ENCODE data around the gene CHST11.

- no peak for TF ChIP-seq EZH2phosphoT487 (IDR thresholded peaks at IDR 0.05)
- TF ChIP-seq, protein P1, sequence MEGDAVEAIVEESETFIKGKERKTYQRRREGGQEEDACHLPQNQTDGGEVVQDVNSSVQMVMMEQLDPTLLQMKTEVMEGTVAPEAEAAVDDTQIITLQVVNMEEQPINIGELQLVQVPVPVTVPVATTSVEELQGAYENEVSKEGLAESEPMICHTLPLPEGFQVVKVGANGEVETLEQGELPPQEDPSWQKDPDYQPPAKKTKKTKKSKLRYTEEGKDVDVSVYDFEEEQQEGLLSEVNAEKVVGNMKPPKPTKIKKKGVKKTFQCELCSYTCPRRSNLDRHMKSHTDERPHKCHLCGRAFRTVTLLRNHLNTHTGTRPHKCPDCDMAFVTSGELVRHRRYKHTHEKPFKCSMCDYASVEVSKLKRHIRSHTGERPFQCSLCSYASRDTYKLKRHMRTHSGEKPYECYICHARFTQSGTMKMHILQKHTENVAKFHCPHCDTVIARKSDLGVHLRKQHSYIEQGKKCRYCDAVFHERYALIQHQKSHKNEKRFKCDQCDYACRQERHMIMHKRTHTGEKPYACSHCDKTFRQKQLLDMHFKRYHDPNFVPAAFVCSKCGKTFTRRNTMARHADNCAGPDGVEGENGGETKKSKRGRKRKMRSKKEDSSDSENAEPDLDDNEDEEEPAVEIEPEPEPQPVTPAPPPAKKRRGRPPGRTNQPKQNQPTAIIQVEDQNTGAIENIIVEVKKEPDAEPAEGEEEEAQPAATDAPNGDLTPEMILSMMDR (IDR thresholded peaks at IDR 0.05) = peak; percentile 83
- no peak for TF ChIP-seq EZH2 (IDR thresholded peaks at IDR 0.05)
Measured at GRCh38 chr12:104790296-104791125, 333.8 kb downstream of the CHST11 start.

Measured in neural progenitor cell (in vitro differentiated cells).